Keratinocyte (primary cell): ENCODE results near the gene CFAP410. TPM values are rescaled to one million over a fixed set of nuclear protein-coding genes. Genes with fewer than 3 reads are reported as not detected.

Source experiments
- DNase-seq: peaks from one replicate; pipeline ENCODE4 v3.0.0-alpha.2; 2011; ENCODE audit warnings: low read depth, missing footprints, low spot score
- FAIRE-seq: peaks from 2 replicates; lab custom pipeline; 2011; peaks lifted over from hg19 to GRCh38; lab: Jason Lieb, UNC
- H2AFZ ChIP-seq: 2 replicates; pipeline ENCODE4 v1.6.0; 2012; ENCODE audit warnings: low read length, control low read depth, inconsistent platforms; ENCODE audit not compliant: control insufficient read depth
- H3K27ac ChIP-seq: 2 replicates; pipeline ENCODE4 v1.5.1; 2011; ENCODE audit warnings: low read length; ENCODE audit not compliant: control insufficient read depth, insufficient read depth
- H3K27me3 ChIP-seq: 3 replicates; pipeline ENCODE4 v1.6.0; 2011; ENCODE audit warnings: low read length; ENCODE audit not compliant: control insufficient read depth, insufficient read depth; ENCODE audit errors: extremely low read depth
- H3K36me3 ChIP-seq, 2 experiments: 2 replicates in 1 of 2; 3 replicates in 1 of 2; pipeline ENCODE4 v1.5.1; 2011; ENCODE audit warnings: low read length in 2 of 2, mild to moderate bottlenecking in 1 of 2; ENCODE audit not compliant: control insufficient read depth in 2 of 2, insufficient read depth in 2 of 2; ENCODE audit errors: extremely low read depth in 1 of 2
- H3K4me1 ChIP-seq: 3 replicates; pipeline ENCODE4 v1.5.1; 2011; ENCODE audit warnings: low read length; ENCODE audit not compliant: control insufficient read depth, insufficient read depth; ENCODE audit errors: extremely low read depth
- H3K4me2 ChIP-seq: 3 replicates; pipeline ENCODE4 v1.6.0; 2011; ENCODE audit warnings: low read depth, low read length; ENCODE audit not compliant: control insufficient read depth, insufficient read depth; ENCODE audit errors: extremely low read depth
- H3K4me3 ChIP-seq, 3 experiments: fragments of 200-600 bp in 1 of 3; sonication (generic) in 1 of 3; 2 replicates in 2 of 3; 3 replicates in 1 of 3; pipeline ENCODE4 v1.5.1; 2011 to 2016; ENCODE audit warnings: low read length in 3 of 3, mild to moderate bottlenecking in 3 of 3, control low read depth in 2 of 3, inconsistent platforms in 1 of 3, low read depth in 1 of 3, mixed read lengths in 1 of 3, mixed run types in 1 of 3, moderate library complexity in 1 of 3; ENCODE audit not compliant: control insufficient read depth in 2 of 3, insufficient read depth in 2 of 3; ENCODE audit errors: extremely low read depth in 1 of 3
- H3K79me2 ChIP-seq: 2 replicates; pipeline ENCODE4 v1.6.0; 2012; ENCODE audit warnings: low read length; ENCODE audit not compliant: control insufficient read depth, insufficient read depth
- H3K9ac ChIP-seq: 3 replicates; pipeline ENCODE4 v1.6.0; 2011; ENCODE audit warnings: low read length; ENCODE audit not compliant: control insufficient read depth, insufficient read depth; ENCODE audit errors: extremely low read depth
- H3K9me1 ChIP-seq: 3 replicates; pipeline ENCODE4 v1.6.0; 2011; ENCODE audit warnings: low read length; ENCODE audit not compliant: control insufficient read depth, insufficient read depth; ENCODE audit errors: extremely low read depth
- H3K9me3 ChIP-seq: 2 replicates; pipeline ENCODE4 v1.5.1; 2012; ENCODE audit warnings: low read depth, low read length; ENCODE audit not compliant: control insufficient read depth
- H4K20me1 ChIP-seq: 3 replicates; pipeline ENCODE4 v1.6.0; 2011; ENCODE audit warnings: low read length; ENCODE audit not compliant: control insufficient read depth, insufficient read depth; ENCODE audit errors: extremely low read depth
- CTCF ChIP-seq, 3 experiments: IDR thresholded peaks in 1 of 3; conservative IDR thresholded peaks in 1 of 3; optimal IDR thresholded peaks in 1 of 3; 2 replicates in 2 of 3; 3 replicates in 1 of 3; pipeline versions ENCODE3 to v1.5.1; 2011; ENCODE audit warnings: low read length in 3 of 3, mild to moderate bottlenecking in 3 of 3, moderate library complexity in 2 of 3, control low read depth in 1 of 3, inconsistent platforms in 1 of 3; ENCODE audit not compliant: insufficient read depth in 2 of 3; ENCODE audit errors: extremely low read depth in 1 of 3
- EZH2 ChIP-seq: IDR thresholded peaks from one replicate; pipeline ENCODE4 v1.6.1; 2012; ENCODE audit warnings: inconsistent platforms, mild to moderate bottlenecking, low read length, moderate library complexity
- dilution Hi-C: fragments of 300-500 bp; cut with MboI; formaldehyde crosslinking; loops from one replicate; pipeline ENCODE4 v1.7.0; 2020; ENCODE audit warnings: low sequenced_read_pairs; ENCODE audit not compliant: extremely low pct_ligation_motif_present
- polyA plus RNA-seq, 5 experiments: library from polyadenylated mRNA; depleted of rRNA in 3 of 5; stranded (reverse) in 3 of 5; stranded (forward) in 1 of 5; unstranded in 1 of 5; fragments of >200 nt; gene quantifications; 1 replicate in 1 of 5; 2 replicates in 3 of 5; 3 replicates in 1 of 5; pipeline versions ENCODE4 v1.2.1 to v1.2.3, GENCODE V29; 2011 to 2012; ENCODE audit warnings: missing spikeins in 2 of 5, low read depth in 1 of 5, low replicate concordance in 1 of 5

The CFAP410 gene
- polyA plus RNA-seq, 1 donor (not counting 4 experiments of a cell fraction or from before 2014, with no cell fraction given) = 2.2 TPM

- TF ChIP-seq EZH2 (no peak), CTCF (optimal IDR thresholded peaks at IDR 0.05 in 1 of 3, IDR thresholded peaks at IDR 0.05 in 1 of 3, conservative IDR thresholded peaks at IDR 0.05 in 1 of 3; ENCODE audit: extremely low read depth in 1 of 3, insufficient read depth in 2 of 3, low read length in 3 of 3) (no peak)
- H3K9me3 ChIP-seq = no peaks in the 10 kb centered on the region
- H3K79me2 ChIP-seq = no peaks in the 10 kb centered on the region
- no peak for FAIRE-seq
- dilution Hi-C loops = no loop called here
- H3K27ac ChIP-seq = no peak overlapping the region
- H3K9me1 ChIP-seq = no peaks in the 10 kb centered on the region
- no peaks in the 10 kb centered on the region for H3K36me3 ChIP-seq
- DNase-seq = no peak
- H2AFZ ChIP-seq = no peak overlapping the region
- H4K20me1 ChIP-seq = no peaks in the 10 kb centered on the region
- H3K9ac ChIP-seq = no peak overlapping the region
- no peaks in the 10 kb centered on the region for H3K4me1 ChIP-seq
- no peak overlapping the region for H3K4me3 ChIP-seq
- no peak overlapping the region for H3K4me2 ChIP-seq
- H3K27me3 ChIP-seq = peaks cover 17% of the 10 kb centered on the region
These were observed 27.5 kb upstream of the CFAP410 start for GRCh38 chr21:44366586-44367211.

GRCh38 chr21:44365967-44366585 is 26.9 kb upstream of the CFAP410 start:
- Histone ChIP-seq H3K9me3 (no peaks in the 10 kb centered on the region), H3K4me1 (no peaks in the 10 kb centered on the region), H2AFZ (no peak overlapping the region), H3K4me2 (no peak overlapping the region), H3K36me3 (no peaks in the 10 kb centered on the region), H3K9me1 (no peaks in the 10 kb centered on the region), H3K9ac (no peak overlapping the region), H3K27me3 (peaks cover 17% of the 10 kb centered on the region), H4K20me1 (no peaks in the 10 kb centered on the region), H3K4me3 (no peak overlapping the region), H3K27ac (no peak overlapping the region), H3K79me2 (no peaks in the 10 kb centered on the region)
- DNase-seq = no peak
- FAIRE-seq = no peak
- dilution Hi-C loops = no loop called here
- no peak for TF ChIP-seq CTCF (optimal IDR thresholded peaks at IDR 0.05 in 1 of 3, IDR thresholded peaks at IDR 0.05 in 1 of 3, conservative IDR thresholded peaks at IDR 0.05 in 1 of 3; ENCODE audit: extremely low read depth in 1 of 3, insufficient read depth in 2 of 3, low read length in 3 of 3)
- TF ChIP-seq EZH2 = no peak
